ENCODE data around the gene TRIM43. TPM values are rescaled to one million over a fixed set of nuclear protein-coding genes. Genes with fewer than 3 reads are reported as not detected.
"Not testable (repeated sequence)": the region's sequence is repeated elsewhere in the genome, so short reads cannot be mapped to it uniquely, and the experiment has no call there.

Gene TRIM43
- total RNA-seq, 3 donors from 2014 or later = not detected

GRCh38 chr2:95575857-95576256, 15.9 kb upstream of the TRIM43 start:
- intact Hi-C loops (cut with DNase I, micrococcal nuclease) = no loop called here
- Histone ChIP-seq H3K9me3 (no peaks in the 10 kb centered on the region), H3K4me3 (no peak overlapping the region), H3K4me1 (ENCODE audit: low read depth) (no peaks in the 10 kb centered on the region), H3K36me3 (ENCODE audit: low read depth) (no peaks in the 10 kb centered on the region)
- no peak for DNase-seq
- TF ChIP-seq CTCF (IDR thresholded peaks at IDR 0.05) = no peak
- ATAC-seq = no peak

- no peaks in the 10 kb centered on the region for H3K4me1 ChIP-seq (ENCODE audit: low read depth)
- DNase-seq (no peak), ATAC-seq (no peak)
- H3K36me3 ChIP-seq (ENCODE audit: low read depth) = no peaks in the 10 kb centered on the region
- no peaks in the 10 kb centered on the region for H3K9me3 ChIP-seq
- TF ChIP-seq CTCF (IDR thresholded peaks at IDR 0.05) = no peak
- intact Hi-C loops (cut with DNase I, micrococcal nuclease) = no loop called here
- H3K4me3 ChIP-seq = no peak overlapping the region
Observed at GRCh38 chr2:95578539-95578938, 13.3 kb upstream of the TRIM43 start.

- DNase-seq; ATAC-seq; H3K9me3 ChIP-seq; H3K36me3 ChIP-seq (ENCODE audit: low read depth); H3K4me1 ChIP-seq (ENCODE audit: low read depth); H3K4me3 ChIP-seq; intact Hi-C loops (cut with DNase I, micrococcal nuclease): not testable (repeated sequence)
Observed at GRCh38 chr2:95583545-95583944, 8.3 kb upstream of the TRIM43 start.

DNA sequence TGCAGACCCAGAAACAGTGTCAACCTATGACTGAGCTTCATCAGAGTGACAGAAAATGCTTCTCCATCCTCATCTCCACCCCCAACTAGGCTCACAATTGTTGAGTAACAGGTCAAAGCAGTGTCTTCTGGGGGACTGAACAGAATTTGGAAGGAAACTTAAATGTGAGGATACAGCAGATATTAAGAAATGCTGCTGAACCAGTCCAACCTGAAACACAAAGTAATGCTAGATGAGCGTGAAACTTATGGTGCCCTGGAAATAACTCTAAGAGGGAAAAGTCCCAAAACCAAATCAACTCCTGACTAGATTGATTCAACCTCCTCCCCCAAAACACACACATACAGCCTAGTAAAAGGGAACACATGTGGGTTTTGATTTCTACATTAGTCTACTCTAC, 7.5 kb upstream of the TRIM43 start:
- H3K4me3 ChIP-seq; intact Hi-C loops (cut with DNase I, micrococcal nuclease); ATAC-seq; H3K9me3 ChIP-seq; DNase-seq; H3K36me3 ChIP-seq (ENCODE audit: low read depth); H3K4me1 ChIP-seq (ENCODE audit: low read depth): not testable (repeated sequence)

GRCh38 chr2:95589777-95590536, 1.8 kb upstream of the TRIM43 start:
- intact Hi-C loops (cut with DNase I, micrococcal nuclease); ATAC-seq; DNase-seq; H3K4me3 ChIP-seq; H3K4me1 ChIP-seq (ENCODE audit: low read depth); H3K36me3 ChIP-seq (ENCODE audit: low read depth); H3K9me3 ChIP-seq: not testable (repeated sequence)

DNA sequence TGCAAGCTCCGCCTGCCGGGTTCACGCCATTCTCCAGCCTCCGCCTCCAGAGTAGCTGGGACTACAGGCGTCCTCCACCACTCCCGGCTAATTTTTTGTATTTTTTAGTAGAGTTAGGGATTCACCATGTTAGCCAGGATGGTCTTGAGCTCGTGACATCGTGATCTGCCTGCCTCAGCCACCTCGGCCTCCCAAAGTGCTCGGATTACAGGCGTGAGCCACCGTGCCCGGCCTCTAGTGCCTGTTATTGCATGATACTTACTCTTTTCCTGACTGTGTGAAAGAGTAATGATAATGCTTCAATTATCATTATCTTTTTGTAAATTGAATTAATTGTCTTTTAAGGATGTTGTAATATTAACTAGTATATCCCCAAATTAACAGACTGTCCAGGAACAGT, 1.2 kb downstream of the TRIM43 start:
- ATAC-seq; intact Hi-C loops (cut with DNase I, micrococcal nuclease); DNase-seq; H3K4me1 ChIP-seq (ENCODE audit: low read depth); H3K4me3 ChIP-seq; H3K36me3 ChIP-seq (ENCODE audit: low read depth); H3K9me3 ChIP-seq: not testable (repeated sequence)

- H3K36me3 ChIP-seq (ENCODE audit: low read depth); DNase-seq; H3K4me1 ChIP-seq (ENCODE audit: low read depth); H3K4me3 ChIP-seq; H3K9me3 ChIP-seq; intact Hi-C loops (cut with DNase I, micrococcal nuclease); ATAC-seq: not testable (repeated sequence)
Observed at GRCh38 chr2:95595012-95595411, 3.2 kb downstream of the TRIM43 start.

- intact Hi-C loops (cut with DNase I, micrococcal nuclease) = not testable (repeated sequence)
Observed at GRCh38 chr2:95601301-95601700, 9.5 kb downstream of the TRIM43 start.

DNA sequence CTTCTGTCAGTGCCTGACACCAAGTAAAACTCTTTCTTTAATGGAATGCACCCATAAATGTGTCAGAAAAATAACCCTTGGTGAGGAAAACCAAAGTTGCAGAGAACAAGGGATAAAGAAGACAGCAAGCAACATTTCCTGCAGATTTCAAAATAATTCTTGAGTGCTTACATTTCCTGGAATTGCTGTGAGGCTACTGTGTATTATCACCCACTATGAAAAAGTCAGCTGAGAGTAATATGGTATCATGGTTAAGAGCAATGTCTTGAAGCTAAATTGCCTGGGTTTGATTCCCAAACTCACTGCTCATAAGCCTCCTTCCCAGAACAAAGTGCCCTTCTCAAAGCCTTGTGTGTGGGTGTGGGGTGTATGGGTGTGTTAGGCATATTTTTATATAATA, 10.3 kb downstream of the TRIM43 start:
- H3K4me3 ChIP-seq; H3K4me1 ChIP-seq (ENCODE audit: low read depth); intact Hi-C loops (cut with DNase I, micrococcal nuclease); H3K36me3 ChIP-seq (ENCODE audit: low read depth); DNase-seq; H3K9me3 ChIP-seq; ATAC-seq: not testable (repeated sequence)

More at GRCh38 chr2:95601301-95601700, 9.5 kb downstream of the TRIM43 start:
- H3K4me1 ChIP-seq (ENCODE audit: low read depth); H3K9me3 ChIP-seq; ATAC-seq; DNase-seq; H3K36me3 ChIP-seq (ENCODE audit: low read depth); H3K4me3 ChIP-seq: not testable (repeated sequence)

DNA sequence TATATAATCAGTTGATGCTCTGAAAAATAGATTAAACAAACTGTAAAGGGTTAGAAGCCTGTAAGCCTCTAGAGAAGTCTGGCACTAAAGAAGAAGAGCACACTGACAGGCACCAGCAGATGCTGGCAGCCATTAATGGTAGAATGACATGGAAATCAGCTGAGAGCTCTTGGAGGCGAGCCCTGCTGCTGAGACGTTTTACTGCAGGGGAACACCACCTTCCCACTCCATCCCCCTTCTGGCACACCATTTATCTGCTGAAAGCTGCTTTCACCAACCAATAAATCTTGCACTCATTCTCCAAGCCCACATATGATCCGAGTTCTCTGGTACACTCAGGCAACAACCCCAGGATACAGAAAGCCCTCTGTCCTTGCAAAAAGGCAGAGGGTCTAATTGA, 16.6 kb downstream of the TRIM43 start:
- H3K9me3 ChIP-seq; H3K36me3 ChIP-seq (ENCODE audit: low read depth); DNase-seq; H3K4me1 ChIP-seq (ENCODE audit: low read depth); H3K4me3 ChIP-seq; intact Hi-C loops (cut with DNase I, micrococcal nuclease); ATAC-seq: not testable (repeated sequence)

DNA sequence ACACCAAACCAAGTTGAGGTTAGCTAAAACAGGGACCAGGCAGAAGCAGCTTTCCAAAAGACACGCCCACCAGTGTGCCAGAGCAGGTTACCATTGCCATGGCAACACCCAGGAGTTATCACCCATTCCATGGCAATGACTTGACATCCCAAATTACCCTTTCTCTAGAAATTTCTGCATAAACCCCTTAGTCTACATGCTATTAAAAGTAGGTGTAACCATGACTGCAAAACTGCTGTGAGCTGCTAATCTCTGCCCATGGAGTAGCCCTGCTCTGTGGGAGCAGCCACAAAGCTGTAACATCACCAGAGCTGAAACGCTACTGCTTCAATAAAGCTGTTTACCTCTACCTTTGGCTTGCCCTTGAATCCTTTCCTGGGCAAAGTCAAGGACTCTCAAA, 18.0 kb downstream of the TRIM43 start:
- ATAC-seq; intact Hi-C loops (cut with DNase I, micrococcal nuclease); H3K9me3 ChIP-seq; H3K4me1 ChIP-seq (ENCODE audit: low read depth); DNase-seq; H3K36me3 ChIP-seq (ENCODE audit: low read depth); H3K4me3 ChIP-seq: not testable (repeated sequence)

DNA sequence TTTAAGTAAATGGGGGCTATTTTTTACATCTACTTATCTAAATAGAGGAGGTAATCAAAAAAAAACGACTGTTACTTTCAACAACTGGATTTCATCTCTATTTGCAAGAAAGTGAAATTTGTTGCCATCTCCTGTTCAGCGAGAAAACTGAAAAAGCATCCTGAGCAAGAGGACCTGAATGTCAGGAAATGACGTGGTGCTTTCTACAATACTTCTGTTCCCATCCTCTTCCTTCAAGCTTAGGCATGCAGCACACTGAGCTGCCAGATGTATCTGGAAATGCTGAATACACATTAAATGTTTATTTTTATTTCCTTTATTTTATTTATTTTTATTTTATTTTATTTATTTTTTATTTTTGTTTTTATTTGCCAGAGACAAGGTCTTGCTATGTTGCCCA, 21.2 kb downstream of the TRIM43 start:
- not testable (repeated sequence) for H3K9me3 ChIP-seq; H3K4me1 ChIP-seq (ENCODE audit: low read depth)

GRCh38 chr2:95622728-95623127, 30.9 kb downstream of the TRIM43 start:
- DNase-seq; H3K9me3 ChIP-seq; H3K4me1 ChIP-seq (ENCODE audit: low read depth); intact Hi-C loops (cut with DNase I, micrococcal nuclease); H3K4me3 ChIP-seq; H3K36me3 ChIP-seq (ENCODE audit: low read depth); ATAC-seq: not testable (repeated sequence)

More for the DNA sequence above, 21.2 kb downstream of the TRIM43 start:
- ATAC-seq; DNase-seq; H3K36me3 ChIP-seq (ENCODE audit: low read depth); H3K4me3 ChIP-seq; intact Hi-C loops (cut with DNase I, micrococcal nuclease): not testable (repeated sequence)
